ENCODE results near the gene TMC6.
"Not testable (repeated sequence)": the region's sequence is repeated elsewhere in the genome, so short reads cannot be mapped to it uniquely, and the experiment has no call there.

TMC6 gene

DNA sequence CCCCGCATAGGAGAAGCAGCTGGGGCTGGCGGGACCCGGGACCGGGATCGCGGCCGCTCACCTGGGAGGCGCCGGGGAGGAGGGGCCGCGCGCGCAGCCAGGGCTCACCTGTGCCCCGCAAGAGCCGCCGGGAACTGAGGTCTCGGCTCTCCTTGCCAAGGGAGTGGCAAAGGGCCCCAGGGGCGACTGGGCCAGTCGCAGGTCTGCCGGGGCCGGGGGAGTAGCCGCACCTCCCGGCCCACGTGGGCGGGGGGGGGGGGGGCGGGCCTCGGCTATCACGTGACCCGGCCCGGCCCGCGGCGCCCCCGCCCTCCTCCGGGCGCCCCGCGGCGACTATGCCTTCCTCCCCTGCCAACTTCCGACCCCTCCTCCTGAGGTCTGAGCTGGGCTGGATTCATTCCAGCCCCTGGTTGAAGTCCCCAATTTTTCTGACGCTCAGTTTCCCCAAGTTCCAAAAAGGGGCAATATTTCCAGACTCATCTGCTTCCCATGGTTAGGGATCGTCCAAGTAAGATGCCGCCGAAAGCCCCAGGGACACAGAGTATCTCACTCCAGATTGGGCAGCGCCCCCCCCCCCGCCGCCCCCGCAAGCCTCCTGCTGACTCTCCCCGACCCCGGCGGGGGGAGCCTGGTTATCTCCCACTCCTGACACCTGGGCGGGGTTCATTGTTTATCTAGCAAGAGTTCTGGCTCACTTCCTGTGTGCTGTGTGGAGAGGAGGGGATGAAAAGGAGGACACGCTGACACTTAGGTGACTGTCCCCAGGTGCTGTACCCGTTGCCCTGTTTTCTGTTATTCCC is at the start of gene TMC6:
Gene TMC6 (minus strand): TSS at position 205 of the 800 bp plus-strand sequence. CDS start 1,923 bp downstream, outside the sequence.
- peak in 1 of 2 donors; percentile 62 for DNase-seq (ENCODE audit: low read depth in 2 of 2)

DNA sequence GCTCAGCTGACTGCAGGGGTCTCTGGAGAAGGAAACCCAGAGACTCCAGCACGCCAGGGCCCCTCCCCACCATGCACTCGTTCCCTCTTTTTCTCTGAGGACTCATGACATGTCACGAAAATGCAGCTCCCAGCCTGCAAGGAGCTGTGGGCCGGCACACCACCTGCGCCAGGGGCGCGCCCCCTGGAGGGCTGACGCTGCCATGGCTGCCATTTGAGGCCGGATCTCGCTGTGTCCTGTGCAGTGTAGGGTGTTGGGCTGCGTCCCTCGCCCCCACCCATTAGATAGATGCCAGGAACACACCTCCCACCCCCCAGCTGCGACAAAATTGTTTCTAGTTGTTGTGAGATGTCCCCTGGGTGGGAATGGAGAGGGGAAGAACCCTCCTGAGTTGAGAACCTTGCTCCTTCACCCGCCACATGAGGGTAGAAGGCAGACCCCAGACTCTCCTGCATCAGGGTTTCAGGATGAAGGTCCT is 48.0 kb upstream of the TMC6 start:
- peak; percentile 47 to 56 for DNase-seq (ENCODE audit: low read depth in 2 of 2)

DNA sequence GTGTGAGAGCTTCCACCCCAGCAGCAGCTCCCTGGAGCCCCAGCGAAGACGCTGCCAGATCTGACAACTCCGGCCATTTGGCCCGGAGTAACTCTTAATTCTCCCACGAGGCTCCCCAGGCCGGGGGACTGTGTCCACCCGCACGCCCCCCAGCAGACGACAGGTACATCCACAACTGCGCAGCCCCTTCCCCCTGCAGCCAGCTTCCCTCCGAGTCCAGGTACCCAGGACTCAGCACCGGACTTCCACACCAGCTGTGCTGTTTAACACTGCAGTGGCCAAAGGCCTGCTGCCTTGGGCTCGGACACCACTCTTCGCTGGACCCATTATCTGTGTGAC is 47.1 kb upstream of the TMC6 start:
- no peak for DNase-seq (ENCODE audit: low read depth in 2 of 2)

DNA sequence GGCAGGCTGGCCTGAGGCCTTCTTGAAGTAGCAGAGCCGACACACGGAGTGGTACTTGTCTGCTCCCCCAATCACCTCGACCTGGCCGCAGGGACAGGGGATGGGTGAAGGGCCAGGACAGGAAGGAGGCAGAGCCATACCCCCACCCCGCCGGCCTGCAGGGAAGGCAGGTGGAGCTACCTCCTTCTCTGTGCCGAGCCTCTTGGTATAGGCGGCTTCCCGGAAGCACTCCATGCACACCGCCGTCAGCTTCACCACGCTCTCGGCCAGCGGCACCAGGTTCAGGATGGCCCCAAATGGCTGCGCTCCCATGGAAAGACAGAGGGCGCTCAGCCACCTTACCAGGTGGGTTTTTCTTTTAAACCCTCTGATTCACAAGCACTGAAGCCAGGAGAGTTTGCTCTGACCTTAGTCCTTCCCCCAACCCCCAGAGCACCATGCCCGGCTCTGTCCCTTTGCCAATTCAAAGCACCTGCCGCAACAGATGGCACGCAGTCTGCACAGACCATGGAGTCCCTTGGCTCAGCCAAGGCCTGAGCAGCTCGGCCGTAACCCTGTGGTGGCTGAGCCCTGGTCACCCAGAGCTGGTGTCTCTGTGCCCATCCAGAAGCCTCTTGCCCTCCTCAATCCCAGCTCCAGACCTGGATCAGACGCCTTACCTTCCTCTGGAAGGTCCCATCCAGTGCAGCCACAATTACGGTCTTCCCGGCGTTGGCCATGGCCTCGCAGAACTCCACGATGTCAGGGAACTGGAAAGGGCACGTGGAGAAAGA is 46.5 kb upstream of the TMC6 start:
- no peak for DNase-seq (ENCODE audit: low read depth in 2 of 2)

GRCh38 chr17:78174346-78174869 is 45.9 kb upstream of the TMC6 start:
- no peak for DNase-seq (ENCODE audit: low read depth in 2 of 2)

DNA sequence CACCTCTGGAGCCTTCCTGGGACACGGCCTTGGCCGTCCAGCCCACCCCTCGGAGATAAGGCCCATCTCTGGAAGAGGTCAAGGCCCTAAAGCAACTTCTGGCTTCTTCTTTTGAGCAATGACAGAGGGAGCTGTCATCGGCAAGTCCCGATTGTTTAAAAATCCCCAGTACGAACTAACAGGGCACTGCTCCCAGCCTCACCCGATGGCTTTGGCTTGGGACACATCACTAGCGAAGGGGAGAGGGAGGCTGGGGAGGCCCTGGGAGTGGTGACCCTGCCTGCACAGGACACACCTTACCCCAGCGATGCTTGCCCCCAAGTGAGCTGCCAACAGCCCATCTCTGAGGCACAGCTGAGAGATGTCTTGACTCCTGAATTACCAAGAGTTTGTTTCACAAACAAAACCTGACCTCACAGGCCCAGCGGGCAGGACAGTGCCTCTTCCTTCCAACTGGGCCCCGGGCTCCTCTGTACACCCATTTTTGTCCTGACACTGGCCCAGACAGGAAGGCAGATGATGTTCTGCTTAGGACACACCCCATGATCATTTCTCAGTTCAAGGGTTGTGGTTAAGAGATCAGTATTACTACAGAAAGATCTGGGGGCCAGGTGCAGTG is 44.7 kb upstream of the TMC6 start:
- no peak for DNase-seq (ENCODE audit: low read depth in 2 of 2)

DNA sequence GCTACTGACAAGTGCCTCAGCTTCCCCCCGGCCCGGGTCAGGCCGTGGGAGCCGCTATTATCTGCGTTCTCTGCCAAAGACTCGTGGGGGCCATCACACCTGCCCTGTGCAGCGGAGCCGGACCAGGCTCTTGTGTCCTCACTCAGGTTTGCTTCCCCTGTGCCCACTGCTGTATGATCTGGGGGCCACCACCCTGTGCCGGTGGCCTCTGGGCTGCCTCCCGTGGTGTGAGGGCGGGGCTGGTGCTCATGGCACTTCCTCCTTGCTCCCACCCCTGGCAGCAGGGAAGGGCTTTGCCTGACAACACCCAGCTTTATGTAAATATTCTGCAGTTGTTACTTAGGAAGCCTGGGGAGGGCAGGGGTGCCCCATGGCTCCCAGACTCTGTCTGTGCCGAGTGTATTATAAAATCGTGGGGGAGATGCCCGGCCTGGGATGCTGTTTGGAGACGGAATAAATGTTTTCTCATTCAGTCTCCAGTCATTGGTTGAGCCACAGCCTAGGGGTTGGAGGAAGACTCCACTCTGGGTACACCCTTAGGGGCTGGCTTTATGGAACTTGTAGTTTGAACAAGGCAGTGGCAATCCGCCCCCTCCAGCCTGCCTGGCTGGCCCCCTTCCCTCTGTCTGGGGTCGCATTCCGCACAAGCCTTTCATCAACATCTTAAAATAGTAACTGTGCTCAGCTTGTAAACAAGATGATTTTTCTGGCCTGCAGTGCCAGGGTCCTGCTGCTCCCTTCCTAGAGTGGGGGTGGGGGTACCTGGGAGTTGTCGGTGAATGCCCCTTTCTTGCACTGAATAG is 43.9 kb upstream of the TMC6 start:
- no peak for DNase-seq (ENCODE audit: low read depth in 2 of 2)

DNA sequence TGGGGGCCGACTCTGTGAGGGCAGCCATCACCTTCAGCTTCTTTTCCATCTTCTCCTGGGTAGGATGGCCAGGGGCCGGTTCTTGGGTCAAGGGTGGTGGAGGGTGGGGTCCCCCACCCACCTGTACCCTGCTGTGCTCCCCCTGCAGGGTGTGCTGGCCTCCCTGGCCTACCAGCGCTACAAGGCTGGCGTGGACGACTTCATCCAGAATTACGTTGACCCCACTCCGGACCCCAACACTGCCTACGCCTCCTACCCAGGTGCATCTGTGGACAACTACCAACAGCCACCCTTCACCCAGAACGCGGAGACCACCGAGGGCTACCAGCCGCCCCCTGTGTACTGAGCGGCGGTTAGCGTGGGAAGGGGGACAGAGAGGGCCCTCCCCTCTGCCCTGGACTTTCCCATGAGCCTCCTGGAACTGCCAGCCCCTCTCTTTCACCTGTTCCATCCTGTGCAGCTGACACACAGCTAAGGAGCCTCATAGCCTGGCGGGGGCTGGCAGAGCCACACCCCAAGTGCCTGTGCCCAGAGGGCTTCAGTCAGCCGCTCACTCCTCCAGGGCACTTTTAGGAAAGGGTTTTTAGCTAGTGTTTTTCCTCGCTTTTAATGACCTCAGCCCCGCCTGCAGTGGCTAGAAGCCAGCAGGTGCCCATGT is 43.2 kb upstream of the TMC6 start:
- DNase-seq (ENCODE audit: low read depth in 2 of 2), result not testable (repeated sequence)

DNA sequence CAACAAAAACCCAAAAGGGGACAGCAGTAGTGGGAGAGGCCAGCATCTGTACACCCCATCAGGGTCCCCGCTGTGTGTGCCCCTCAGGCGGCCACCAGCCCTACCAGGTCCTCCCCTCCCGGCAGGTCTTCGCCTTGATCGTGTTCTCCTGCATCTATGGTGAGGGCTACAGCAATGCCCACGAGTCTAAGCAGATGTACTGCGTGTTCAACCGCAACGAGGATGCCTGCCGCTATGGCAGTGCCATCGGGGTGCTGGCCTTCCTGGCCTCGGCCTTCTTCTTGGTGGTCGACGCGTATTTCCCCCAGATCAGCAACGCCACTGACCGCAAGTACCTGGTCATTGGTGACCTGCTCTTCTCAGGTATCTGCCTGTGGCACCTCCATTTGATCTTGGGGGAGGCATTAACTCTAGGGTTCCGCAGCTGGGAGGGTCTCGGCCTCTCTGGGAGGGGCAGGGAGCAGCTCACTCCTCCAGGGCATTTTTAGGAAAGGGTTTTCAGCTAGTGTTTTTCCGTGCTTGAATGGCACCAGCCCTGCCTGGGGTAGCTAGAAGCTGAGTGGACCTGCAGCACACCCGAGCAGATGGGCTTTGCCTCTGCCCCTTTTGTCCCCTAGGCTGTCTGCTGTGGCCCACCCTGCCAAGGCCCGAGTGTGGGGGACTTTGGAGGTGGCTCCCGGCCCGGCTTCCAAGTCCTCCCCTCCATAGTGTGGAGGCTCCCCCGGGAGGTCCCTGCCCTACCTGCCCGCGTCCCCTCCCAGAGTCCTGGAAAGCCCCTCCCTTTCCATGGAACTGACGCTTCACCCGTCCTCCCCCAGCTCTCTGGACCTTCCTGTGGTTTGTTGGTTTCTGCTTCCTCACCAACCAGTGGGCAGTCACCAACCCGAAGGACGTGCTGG is 42.4 kb upstream of the TMC6 start:
- DNase-seq (ENCODE audit: low read depth in 2 of 2), result no peak

- peak; percentile 27 to 36 for DNase-seq (ENCODE audit: low read depth in 2 of 2)
These were observed 40.6 kb upstream of the TMC6 start for GRCh38 chr17:78168903-78169793.

DNA sequence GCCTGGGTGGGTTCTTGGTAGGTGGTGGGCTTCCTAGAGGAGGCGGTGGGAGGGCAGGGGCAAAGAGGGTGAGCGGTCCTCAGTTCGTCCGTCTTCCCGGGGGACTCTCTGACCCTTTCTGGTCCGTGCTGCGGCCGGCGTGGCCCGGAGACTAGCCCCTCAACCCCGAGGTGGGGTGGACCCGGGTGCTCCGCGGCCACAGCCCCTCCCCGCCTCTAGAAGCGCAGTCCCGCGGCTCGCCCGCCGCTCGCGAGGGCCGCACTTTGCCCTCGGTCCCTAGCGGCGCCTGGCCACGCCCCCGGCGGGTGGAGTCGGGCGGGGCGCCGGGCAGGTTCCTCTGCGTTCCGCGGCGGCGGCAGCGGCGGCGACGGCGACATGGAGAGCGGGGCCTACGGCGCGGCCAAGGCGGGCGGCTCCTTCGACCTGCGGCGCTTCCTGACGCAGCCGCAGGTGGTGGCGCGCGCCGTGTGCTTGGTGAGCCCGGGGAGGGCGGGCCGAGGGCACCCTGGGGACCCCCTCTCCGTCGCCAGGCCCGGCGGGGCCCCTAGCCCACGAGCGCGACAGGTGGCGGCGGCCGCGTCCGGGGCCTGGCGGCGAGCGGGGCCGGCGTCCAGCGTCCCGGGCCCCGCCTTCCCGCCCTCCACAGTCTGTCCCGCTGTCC is 39.8 kb upstream of the TMC6 start, which contains the start of gene SYNGR2:
Gene SYNGR2 (plus strand): TSS at position 340 of the 661 bp plus-strand sequence. CDS start 36 bp downstream, at position 376.
- DNase-seq (ENCODE audit: low read depth in 2 of 2), result peak; percentile 66 to 69

GRCh38 chr17:78166416-78166815 is 37.9 kb upstream of the TMC6 start:
- no peak for DNase-seq (ENCODE audit: low read depth in 2 of 2)

DNA sequence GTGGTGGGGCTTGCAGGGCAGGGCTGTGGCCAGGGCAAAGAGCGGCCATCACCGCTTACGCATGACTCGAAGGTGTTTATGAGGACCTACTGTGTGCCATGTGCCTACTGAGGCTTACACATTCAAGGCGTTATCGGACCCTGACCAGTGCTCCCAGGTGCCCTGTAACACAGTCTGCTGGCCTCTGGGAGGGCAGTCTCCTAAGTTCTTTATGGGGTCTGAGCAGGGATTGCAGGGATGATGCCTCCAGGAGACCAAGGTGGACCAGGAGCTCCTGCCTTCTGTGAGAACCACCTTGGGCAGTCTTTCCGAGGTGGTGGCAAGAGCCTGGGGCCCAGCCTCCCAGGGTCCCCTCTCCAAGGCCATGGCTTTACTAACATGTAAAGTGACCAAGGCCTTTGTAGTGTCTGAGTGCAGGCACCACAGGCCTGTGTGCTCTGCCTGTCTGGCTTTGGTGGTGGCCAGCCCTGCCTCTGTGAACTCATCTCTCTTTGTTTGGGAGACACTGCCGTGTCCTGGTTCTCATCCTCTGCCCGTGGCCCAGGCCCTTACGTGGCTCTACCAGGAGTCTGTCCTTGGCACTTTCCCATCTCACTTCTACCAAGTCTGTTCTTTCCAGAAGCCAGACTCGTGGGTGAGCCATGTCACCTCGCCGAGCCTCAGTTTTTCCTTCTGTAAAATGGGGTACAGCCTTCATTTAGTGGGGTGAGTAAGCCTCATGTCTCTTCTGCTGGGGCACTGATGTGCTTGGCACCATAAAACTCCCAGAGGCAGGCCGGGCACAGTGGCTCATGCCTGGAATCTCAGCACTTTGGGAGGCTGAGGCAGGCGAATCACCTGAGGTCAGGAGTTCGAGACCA is 36.4 kb upstream of the TMC6 start:
- no peak for DNase-seq (ENCODE audit: low read depth in 2 of 2)

- no peak for DNase-seq (ENCODE audit: low read depth in 2 of 2)
These were observed 35.6 kb upstream of the TMC6 start for GRCh38 chr17:78163881-78164747.

DNA sequence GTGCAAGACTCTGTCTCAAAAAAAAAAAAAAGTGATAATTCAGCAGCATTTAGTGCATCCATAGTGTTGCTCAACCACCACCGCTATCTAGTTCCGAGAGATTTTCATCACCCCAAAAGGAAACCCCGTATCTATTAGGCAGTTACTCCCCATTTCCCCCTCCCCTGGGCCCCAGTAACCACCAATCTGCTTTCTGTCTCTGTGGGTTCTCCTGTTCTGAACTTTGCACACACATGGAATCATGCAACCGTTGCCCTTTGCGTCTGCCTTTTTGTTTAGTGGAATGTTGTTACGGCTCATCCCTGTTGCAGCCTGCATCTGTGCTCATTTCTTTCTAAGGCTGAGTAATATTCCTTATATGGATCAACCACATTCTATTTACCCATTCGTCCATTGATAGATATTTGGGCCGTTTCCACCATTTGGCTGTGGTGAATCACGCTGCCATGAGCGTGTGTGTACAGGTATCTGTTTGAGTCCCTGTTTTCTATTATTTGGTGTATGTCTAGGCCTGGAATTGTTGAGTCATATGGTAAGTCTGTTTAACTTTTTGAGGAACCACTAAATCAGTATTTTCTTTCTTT is 31.1 kb upstream of the TMC6 start:
- DNase-seq (ENCODE audit: low read depth in 2 of 2), result no peak

Measured in activated CD8-positive, alpha-beta memory T cell treated with anti-CD3 and anti-CD28 coated beads for 4 hours (primary cell).